GM21381 (cell line): ENCODE data around the gene SCARB1.

Source experiments
- ATAC-seq: cut with Tn5 transposase; IDR thresholded peaks from one replicate; pipeline ENCODE4 v1.9.1; 2021; ENCODE audit warnings: mild to moderate bottlenecking, moderate library complexity; ENCODE audit not compliant: unreplicated experiment

Gene SCARB1

DNA sequence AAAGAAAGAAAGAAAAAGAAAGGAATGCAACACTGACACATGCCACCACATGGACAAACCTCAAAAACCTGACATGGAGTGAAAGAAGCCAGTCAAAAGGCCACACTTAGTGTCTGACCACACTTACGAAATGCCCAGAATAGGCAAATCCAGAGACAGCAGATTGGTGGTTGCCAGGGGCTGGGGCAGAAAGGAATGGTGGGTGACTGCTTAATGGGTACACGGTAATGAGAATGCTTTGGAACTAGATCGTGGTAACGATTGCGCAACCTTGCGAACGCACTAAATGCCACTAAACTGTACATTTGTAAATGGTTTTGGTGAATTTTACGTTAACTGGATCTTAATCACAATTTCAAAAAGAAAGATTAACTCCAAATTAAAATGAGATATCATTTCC is 39.5 kb downstream of the SCARB1 start:
- ATAC-seq = no peak

GRCh38 chr12:124823272-124823970 is 40.2 kb downstream of the SCARB1 start:
- no peak for ATAC-seq

DNA sequence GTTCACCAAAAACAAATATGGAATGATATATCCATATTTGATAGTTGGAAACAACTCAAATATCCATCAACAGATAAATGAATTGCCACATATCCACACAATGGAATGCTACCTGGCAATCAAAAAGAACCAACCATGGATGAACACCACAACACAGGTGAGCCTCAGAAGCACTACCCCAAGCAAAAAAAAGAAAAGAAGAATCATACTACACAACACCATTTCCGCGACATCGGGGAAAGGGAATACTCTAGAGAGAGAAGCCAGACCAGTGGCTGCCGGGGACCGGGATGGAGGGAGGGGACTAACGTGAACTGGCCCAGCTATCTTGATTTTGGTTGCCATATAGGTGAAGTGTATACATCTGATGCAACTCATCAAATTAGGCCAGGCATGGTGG is 41.4 kb downstream of the SCARB1 start:
- no peak for ATAC-seq

DNA sequence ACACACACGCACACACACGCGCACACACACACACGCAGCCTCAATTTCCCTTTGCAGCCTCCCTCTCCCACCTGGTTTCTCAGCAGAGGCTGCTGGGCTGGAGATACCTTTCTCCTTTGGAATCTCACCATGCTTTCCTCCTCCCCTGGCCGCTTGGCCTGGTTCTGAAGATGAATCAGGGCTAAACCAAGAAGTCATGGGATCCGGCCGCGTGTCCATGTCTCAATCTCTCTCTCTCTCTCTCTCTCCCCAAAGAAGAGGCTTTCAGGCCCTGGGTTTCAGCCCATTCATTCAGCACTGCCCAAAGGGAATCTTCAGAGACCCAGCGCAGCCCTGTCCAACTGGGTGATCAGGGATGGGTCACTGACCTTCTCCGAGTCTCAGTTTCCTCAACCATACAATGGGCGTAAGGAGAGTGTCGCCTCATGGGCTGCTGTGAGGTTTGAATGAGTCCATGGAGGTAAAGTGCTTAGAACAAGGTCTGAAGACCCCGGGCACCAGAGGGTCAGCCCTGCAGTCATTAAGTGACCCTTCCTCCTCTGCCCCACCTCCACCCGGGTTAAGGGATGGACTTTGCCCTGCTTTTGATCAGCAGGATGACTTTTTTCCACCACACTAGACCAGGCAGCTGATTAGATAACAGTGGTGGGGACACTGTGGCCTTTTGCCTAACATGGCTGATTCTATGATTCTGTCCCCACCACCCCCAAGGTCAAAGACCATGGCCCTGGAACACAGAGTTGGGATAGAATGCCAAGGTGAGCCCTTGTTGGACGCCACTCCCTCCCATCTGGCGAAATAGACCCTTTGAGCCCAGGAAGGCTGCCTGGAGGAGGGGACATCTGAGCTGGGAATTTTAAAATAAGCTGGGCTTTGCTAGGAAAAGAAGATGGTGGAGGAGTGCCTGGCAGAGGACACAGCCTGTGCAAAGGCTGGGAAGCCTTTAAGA is 42.1 kb downstream of the SCARB1 start:
- no peak for ATAC-seq

DNA sequence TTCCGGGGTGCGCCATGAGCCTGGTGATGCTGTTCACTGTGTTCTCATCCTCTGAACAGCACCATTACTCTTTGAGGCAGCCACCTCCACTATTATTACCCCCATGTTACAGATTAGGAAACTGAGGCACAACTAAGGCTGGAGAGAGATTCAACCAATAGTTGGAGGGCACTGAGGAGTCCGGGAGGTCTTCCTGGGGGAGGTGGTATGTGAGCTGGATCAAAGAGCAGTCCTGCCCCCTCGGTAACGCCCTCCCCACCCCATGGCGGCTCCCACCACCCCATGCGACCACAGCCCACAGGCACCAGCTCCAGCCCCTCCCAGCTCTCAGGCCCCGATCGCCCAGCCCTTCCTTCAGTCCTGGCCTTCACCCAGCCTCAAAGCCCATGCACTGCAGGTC is 43.5 kb downstream of the SCARB1 start:
- ATAC-seq = no peak

DNA sequence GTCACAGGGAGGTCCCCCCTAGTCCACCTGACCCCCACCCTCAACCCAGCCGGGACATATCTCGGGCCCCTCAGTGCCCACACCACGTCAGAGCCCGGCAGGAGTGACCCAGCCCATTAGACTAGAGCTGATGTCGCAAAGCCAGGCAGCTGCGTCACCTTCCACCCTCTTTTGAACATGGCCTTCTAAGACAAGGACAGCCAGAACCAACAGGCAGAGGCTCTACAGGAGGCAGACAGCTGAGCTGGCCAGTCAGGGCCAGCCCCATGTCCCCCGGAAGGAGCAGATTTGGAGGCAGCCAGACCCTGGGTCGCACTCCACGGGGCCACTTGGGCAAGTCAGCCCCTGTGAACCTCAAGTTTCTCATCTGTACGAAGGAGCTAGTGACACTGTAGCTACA is 44.1 kb downstream of the SCARB1 start:
- no peak for ATAC-seq

GRCh38 chr12:124819080-124819479 is 44.6 kb downstream of the SCARB1 start:
- ATAC-seq = no peak

DNA sequence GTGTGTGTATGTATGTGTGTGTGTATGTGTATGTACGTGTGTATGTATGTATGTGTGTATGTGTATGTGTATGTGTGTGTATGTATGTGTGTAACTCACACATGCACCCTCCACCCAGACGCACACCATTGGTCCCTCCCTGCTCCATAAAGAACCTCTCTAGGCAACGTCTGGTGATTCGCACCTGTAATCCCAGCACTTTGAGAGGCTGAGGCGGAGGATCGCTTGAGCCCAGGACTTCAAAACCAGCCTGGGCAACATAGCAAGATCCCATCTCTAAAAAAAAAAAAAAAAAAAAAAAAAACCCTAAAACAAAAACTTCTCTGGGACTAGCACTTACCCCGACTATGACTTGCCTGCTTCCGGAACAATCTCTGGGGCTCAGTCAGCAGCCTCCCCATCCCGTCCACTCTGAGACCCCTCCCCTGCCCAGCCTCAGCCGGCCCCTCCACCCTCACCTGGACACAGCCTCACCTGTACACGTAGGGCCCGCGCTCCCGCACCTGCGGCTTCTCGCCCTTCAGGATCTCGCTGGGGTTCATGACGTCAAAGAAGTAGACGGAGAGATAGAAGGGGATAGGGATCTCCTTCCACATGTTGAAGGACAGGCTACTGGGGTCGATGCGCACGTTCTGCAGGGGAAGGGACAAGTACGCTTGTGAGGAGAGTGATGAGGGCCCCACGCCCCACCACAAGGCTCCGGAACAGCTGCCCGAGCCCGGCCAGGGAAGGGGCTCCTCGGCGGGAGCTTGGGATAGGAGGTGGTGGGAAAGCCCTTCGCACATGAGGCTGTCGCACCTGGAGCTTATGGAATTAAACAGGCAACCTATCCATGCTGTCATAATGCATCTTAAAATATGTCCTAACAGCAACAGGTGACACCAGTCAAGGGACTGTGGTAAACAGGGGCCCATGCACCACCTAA is 46.3 kb downstream of the SCARB1 start:
- no peak for ATAC-seq

DNA sequence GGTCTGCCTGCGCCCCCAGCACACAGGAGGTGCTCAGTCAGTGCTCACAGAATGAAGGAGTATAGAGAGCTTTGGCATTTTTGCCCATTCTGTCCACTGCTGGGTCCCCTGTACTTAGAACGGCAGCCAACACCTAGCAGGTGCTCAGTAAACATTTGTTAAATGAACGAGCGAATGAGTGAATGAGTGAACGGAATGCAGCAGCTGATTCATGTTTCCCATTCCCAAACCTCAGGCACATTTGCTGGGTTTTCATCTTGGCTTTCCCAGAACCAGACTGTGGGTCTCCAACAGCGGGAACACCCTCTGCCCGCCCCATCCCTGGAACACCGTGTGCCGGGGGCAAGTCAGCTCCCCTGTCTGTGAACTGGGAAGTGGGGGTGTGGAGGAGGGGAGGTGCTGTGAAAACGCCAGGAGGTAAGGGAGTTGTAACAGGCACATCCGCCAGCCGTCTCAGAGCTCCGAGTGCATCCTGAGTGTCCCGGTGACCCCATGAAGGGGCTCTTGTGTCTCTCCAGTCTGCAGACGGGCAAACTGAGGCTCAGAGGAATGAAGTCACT is 47.3 kb downstream of the SCARB1 start:
- ATAC-seq = no peak

DNA sequence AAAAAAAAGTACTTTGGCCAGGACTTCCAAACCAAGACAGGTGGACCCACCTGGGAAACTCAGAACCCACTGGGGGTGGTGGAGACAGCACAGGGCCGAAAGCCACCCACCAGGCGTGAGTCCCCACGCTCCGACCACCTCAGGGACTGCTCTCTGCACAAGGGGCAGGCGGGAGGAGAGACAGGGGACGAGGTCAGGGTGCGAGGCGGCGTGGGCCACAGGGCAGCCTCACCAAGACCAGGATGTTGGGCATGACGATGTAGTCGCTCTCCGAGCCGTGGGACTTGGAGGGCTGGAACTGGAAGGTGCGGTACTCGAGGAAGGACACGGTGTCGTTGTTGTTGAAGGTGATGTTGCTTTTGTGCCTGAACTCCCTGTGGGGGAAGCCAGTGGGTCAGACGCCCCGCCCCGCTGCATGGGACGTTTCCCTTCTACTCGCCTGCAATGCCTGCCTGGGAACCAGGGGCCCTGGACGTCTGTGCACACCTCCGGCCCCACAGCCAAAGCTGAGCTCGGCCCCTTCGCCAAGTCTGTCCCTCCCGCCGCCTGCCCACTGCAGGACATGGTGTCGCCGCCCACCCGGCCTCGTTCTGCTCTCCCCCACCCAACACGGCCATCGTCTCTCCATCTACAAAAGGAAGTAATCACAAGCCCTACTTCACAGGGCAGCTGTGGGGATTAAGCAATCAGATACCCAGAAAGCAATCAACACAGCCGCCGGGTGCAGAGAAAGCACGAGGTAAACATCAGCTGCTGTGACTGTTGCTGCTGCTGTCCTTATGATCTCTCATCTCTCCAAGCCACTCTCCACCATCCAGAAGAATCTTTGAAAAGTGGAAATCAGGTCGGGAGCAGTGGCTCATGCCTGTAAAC is 48.7 kb downstream of the SCARB1 start:
- no peak for ATAC-seq

DNA sequence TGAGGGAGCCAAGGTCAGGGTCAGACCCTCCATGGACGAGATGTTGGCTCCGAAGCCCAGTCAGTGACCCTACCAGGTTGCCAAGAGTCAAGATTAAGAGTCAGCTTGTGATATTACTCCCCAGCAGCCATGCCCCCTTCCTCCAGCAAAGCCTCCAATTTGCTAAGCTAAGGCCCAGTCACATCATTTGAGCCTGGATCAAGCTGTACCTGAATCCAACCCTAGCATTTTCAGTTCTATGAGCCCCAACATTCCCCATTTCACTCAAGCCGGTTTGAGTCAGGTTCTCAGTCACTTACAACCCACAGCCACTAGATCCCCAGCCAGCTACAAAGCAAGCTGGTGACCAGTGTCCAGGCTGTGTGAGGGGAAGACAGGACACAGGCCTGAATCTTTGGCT is 49.9 kb downstream of the SCARB1 start:
- no peak for ATAC-seq

- ATAC-seq = no peak
These were observed 50.7 kb downstream of the SCARB1 start for GRCh38 chr12:124812979-124813378.

DNA sequence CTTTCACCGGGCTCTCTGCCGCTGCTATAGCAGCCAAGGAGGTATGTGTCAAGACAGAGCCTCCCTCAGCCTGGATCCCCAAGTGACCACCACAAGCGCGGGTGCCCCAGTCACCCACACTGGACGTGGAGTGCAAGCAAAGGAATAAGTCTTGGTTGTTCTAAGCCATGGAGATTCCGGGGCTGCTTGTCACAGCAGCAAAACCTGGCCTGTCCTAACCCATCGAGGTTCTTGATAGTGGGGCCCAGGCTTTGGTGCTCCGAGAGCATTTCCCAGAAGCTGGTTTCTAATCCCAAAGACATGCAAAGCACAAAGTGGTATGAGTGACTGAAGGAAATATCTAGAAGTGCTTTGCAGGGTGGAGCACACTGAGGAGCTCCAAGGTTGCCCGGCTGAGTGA is 51.3 kb downstream of the SCARB1 start:
- no peak for ATAC-seq

- ATAC-seq = no peak
These were observed 52.0 kb downstream of the SCARB1 start for GRCh38 chr12:124811633-124812032.

GRCh38 chr12:124809878-124810277 is 53.8 kb downstream of the SCARB1 start:
- no peak for ATAC-seq

GRCh38 chr12:124809391-124809790 is 54.3 kb downstream of the SCARB1 start:
- no peak for ATAC-seq

DNA sequence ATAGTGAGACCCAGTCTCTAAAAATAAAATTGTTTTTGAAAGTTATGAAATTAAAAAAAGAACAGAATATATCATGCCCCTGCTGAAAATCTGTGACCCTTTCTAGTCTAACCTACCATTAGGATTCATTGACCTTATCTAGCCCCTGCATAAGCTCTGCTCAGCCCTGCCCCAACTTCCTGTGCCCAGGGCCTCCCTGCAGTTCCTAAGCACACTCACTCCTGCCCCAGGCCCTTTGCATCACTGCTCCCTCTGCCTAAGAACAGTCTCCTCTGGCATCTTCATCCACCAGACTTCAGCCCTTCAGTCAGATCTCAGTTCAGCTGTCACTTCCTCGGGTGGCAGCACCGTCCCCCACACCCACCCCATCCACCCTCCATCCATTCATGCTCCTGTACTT is 55.4 kb downstream of the SCARB1 start:
- no peak for ATAC-seq

DNA sequence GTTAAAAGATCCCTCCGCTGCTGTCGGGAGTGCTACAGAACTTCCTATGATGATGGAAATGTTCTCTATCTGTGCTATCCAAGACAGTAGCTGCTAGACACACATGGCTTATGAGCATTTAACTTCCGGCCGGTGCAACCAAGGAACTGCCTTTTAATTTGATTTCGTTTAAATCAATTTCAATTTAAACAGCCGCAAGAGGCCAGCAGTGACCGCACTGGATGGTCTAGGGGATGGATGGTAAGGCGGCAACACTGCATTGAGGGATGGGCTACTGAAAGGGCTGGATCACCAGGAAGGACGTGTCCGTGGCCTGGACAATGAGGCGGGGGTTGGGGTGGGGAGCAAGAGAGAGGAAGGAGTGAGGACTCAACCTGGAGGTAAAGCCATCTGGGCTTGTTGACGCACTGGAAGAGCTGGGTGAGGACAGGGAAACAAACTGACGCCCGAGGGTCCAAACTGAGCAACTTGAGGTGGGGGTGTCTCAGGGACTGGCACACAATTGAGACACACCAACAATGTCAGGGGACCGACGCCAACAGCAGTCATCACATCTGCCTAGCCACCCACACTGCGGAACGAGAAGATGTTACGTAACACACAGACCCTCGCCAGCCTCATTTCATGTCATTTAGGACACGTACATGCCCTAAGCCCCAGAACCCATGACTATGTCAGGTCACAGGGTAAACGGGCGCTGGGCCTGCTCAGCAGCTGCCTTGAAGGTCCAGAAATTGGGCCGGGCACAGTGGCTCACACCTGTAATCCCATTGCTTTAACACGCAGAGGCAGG is 57.6 kb downstream of the SCARB1 start:
- ATAC-seq = no peak

- no peak for ATAC-seq
These were observed 58.6 kb downstream of the SCARB1 start for GRCh38 chr12:124805050-124805449.
